Mucosa of rectum (tissue), 2 donors: Measurements from ENCODE around the gene MYO15B.
"Not testable (repeated sequence)": the region's sequence is repeated elsewhere in the genome, so short reads cannot be mapped to it uniquely, and the experiment has no call there.

Experiments
- H3K27ac ChIP-seq, 2 donors: one replicate each; pipeline ENCODE4 v1.7.0; 2013; ENCODE audit warnings: inconsistent platforms in 2 of 2, low read depth in 2 of 2, low read length in 2 of 2
- H3K27me3 ChIP-seq, 2 donors: one replicate each; pipeline ENCODE4 v1.7.0; 2013; ENCODE audit warnings: low read length in 2 of 2; ENCODE audit not compliant: control insufficient read depth in 2 of 2, insufficient read depth in 2 of 2
- H3K36me3 ChIP-seq, 2 donors: one replicate each; pipeline ENCODE4 v1.7.0; 2013; ENCODE audit warnings: low read length in 2 of 2; ENCODE audit not compliant: control insufficient read depth in 2 of 2, insufficient read depth in 2 of 2
- H3K4me1 ChIP-seq, 2 donors: one replicate each; pipeline ENCODE4 v1.7.0; 2013; ENCODE audit warnings: low read length in 2 of 2, mild to moderate bottlenecking in 1 of 2; ENCODE audit not compliant: control insufficient read depth in 2 of 2, insufficient read depth in 2 of 2
- H3K4me3 ChIP-seq, 2 donors: one replicate each; pipeline ENCODE4 v1.7.0; 2013; ENCODE audit warnings: low read length in 2 of 2
- H3K9ac ChIP-seq, 2 donors: one replicate each; pipeline ENCODE4 v1.7.0; 2013; ENCODE audit warnings: low read length in 2 of 2, low read depth in 1 of 2, mild to moderate bottlenecking in 1 of 2
- H3K9me3 ChIP-seq, 2 donors: one replicate each; pipeline ENCODE4 v1.7.0; 2013; ENCODE audit warnings: low read length in 2 of 2; ENCODE audit not compliant: control insufficient read depth in 2 of 2
- donor health status: healthy.
- donor health status: Normal muscosa, but diverticular disease.

Gene MYO15B

DNA sequence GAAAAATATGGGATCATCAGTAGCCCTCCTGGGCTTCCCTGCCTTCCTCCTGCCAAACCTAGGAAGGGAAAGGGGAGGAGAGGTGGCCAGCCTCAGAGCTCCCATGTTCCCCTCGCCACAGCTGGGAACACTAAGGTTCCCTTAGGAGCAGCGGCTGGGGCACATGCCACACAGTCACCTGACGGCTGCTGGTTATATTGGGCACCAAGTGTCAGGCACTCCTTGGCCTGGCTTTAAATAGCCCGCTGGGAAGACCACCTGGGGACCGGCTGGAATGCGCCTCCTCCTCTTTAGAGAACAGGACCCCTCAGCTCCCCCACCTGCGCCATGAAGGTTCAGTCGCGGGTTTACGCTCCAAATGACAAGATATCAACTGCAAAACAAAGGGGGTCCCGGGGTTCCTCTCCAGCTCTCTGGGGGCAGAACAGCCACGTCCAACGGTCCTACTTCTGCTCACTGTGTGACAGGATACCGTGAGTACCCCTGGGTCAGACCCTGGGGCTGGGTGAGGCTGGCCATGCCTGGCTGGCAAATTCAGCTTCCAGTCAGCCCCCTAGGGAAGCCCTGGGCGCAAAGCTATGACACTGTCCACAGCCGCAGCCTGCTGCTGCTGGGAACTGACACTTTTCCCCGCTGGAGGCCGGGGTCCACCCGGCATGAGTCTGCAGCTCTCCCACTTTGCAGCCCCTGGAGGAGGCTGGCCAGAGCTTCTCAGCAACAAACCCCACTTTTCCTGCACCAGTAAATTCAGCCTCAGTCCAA lies 49.0 kb downstream of the MYO15B start:
- Histone ChIP-seq H3K9me3 (no peaks in the 10 kb centered on the region), H3K27ac (peak overlapping the region; percentile 43 to 73), H3K27me3 (no peaks in the 10 kb centered on the region), H3K36me3 (peaks cover 0 to 3% of the 10 kb centered on the region in 2 donors), H3K4me1 (peaks cover 55 to 72% of the 10 kb centered on the region in 2 donors), H3K9ac (peak overlapping the region in 1 of 2 donors; percentile 52), H3K4me3 (no peak overlapping the region)

- Histone ChIP-seq H3K27me3 (no peaks in the 10 kb centered on the region), H3K9me3 (no peaks in the 10 kb centered on the region), H3K36me3 (no peaks in the 10 kb centered on the region), H3K9ac (peak overlapping the region; percentile 24 to 44), H3K4me1 (peaks cover 61 to 74% of the 10 kb centered on the region in 2 donors), H3K27ac (peak overlapping the region in 1 of 2 donors; percentile 23), H3K4me3 (no peak overlapping the region)
Observed at GRCh38 chr17:75637143-75637538, 49.5 kb downstream of the MYO15B start.

- Histone ChIP-seq H3K9ac (peak overlapping the region; percentile 24 to 44), H3K36me3 (no peaks in the 10 kb centered on the region), H3K27ac (peak overlapping the region in 1 of 2 donors; percentile 23), H3K9me3 (no peaks in the 10 kb centered on the region), H3K27me3 (no peaks in the 10 kb centered on the region), H3K4me3 (no peak overlapping the region), H3K4me1 (peaks cover 62 to 75% of the 10 kb centered on the region in 2 donors)
Observed at GRCh38 chr17:75637551-75637950, 50.0 kb downstream of the MYO15B start.

DNA sequence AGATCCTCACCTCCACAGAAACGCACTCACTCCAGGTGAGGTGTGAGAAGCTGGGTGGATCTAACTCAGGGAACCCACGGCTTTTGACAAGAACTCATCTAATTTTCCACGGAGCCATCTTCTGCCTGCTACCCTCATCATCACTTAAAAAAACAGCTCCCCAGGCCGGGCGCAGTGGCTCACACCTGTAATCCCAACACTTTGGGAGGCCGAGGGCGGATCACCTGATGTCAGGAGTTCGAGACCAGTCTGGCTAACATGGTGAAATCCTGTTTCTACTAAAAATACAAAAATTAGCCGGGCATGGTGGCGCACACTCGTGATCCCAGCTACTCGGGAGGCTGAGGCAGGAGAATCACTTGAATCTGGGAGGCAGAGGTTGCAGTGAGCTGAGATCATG lies 50.4 kb downstream of the MYO15B start:
- H3K9me3 ChIP-seq, H3K36me3 ChIP-seq, H3K27me3 ChIP-seq, H3K27ac ChIP-seq, H3K4me3 ChIP-seq, H3K9ac ChIP-seq: not testable (repeated sequence)
- H3K4me1 ChIP-seq, result peaks cover 63 to 79% of the 10 kb centered on the region in 2 donors

GRCh38 chr17:75638893-75639292 lies 51.3 kb downstream of the MYO15B start:
- H3K36me3 ChIP-seq, result no peaks in the 10 kb centered on the region
- H3K4me1 ChIP-seq, result peaks cover 61 to 78% of the 10 kb centered on the region in 2 donors
- no peaks in the 10 kb centered on the region for H3K9me3 ChIP-seq
- no peaks in the 10 kb centered on the region for H3K27me3 ChIP-seq
- H3K4me3 ChIP-seq, result no peak overlapping the region
- H3K27ac ChIP-seq, result no peak overlapping the region
- H3K9ac ChIP-seq, result no peak overlapping the region

- Histone ChIP-seq H3K9me3 (no peaks in the 10 kb centered on the region), H3K36me3 (no peaks in the 10 kb centered on the region), H3K9ac (no peak overlapping the region), H3K27me3 (no peaks in the 10 kb centered on the region), H3K4me1 (peaks cover 56 to 75% of the 10 kb centered on the region in 2 donors), H3K27ac (peak overlapping the region in 1 of 2 donors; percentile 9), H3K4me3 (no peak overlapping the region)
Observed at GRCh38 chr17:75639327-75639726, 51.7 kb downstream of the MYO15B start.

DNA sequence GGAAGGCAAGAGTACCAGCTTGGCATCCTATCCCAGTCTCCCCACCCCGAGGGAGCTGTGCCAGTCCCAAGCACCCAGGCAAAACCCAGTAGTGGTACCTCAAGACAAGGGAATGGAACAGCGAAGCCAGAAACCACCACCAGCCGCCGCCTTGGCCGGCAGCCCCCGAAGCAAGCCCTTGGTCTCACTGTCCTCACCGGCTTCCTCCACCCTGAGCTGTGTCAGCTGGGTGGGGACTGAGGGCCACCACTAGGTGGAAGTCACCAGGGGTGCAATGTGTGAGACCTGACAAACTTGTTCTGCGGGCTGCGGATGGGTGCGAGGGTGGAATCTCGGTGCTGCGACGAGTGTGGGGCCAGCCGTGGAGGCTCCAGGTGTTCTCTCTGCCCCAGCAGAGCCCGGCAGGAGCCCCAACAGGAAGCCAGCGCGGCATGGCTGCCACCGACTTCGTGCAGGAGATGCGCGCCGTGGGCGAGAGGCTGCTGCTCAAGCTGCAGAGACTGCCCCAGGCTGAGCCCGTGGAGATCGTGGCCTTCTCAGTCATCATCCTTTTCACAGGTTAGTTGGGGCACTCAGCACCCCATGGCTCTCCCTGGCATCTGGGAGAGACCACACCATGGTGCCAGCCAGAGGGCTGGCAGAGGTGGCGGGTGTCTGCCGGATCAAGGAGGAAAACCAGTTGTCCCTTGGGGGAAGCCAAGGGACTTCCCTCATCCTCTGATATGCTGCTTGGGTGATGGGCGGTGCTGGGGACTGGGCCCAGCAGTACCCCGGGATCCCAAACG lies 52.4 kb downstream of the MYO15B start:
- Histone ChIP-seq H3K36me3 (no peaks in the 10 kb centered on the region), H3K9ac (peak overlapping the region; percentile 2 to 19), H3K27me3 (no peaks in the 10 kb centered on the region), H3K4me1 (peaks cover 54 to 73% of the 10 kb centered on the region in 2 donors), H3K9me3 (no peaks in the 10 kb centered on the region), H3K27ac (peak overlapping the region; percentile 39 to 52), H3K4me3 (no peak overlapping the region)

- Histone ChIP-seq H3K36me3 (no peaks in the 10 kb centered on the region), H3K4me3 (no peak overlapping the region), H3K9ac (no peak overlapping the region), H3K27me3 (no peaks in the 10 kb centered on the region), H3K27ac (peak overlapping the region in 1 of 2 donors; percentile 52), H3K4me1 (peaks cover 52 to 73% of the 10 kb centered on the region in 2 donors), H3K9me3 (no peaks in the 10 kb centered on the region)
Observed at GRCh38 chr17:75640556-75641119, 53.0 kb downstream of the MYO15B start.

DNA sequence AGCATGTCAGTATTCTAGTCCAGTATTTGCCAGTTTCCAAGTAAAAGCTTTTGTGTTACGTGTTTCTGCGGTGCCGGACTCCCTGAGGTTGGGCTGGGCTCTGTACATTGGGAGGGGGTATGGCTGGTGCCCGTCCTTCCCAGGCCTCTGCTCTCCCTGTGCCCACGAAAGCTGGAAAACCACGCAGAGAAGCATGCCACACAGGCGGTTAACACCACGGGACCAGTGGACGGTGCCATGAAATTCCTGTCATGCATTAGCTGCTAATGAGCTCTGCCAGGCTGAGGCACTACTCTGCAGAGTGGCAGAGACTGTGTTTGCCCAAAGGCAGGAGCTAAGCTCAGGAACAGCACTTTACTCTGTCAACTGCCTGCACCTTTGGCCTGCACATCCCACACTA lies 53.7 kb downstream of the MYO15B start:
- Histone ChIP-seq H3K4me1 (peaks cover 53 to 72% of the 10 kb centered on the region in 2 donors), H3K9ac (no peak overlapping the region), H3K4me3 (no peak overlapping the region), H3K27me3 (no peaks in the 10 kb centered on the region), H3K36me3 (no peaks in the 10 kb centered on the region), H3K27ac (peak overlapping the region in 1 of 2 donors; percentile 88), H3K9me3 (no peaks in the 10 kb centered on the region)
